Fibroblast of villous mesenchyme (primary cell): ENCODE measurements around the gene NDRG4. TPM values are rescaled to one million over a fixed set of nuclear protein-coding genes. Genes with fewer than 3 reads are reported as not detected.
A peak's percentile ranks its signal among the peaks of the same experiment; 100 is the strongest.

Source experiments
- DNase-seq: peaks from one replicate; pipeline ENCODE4 v3.0.0-alpha.2; 2010; ENCODE audit warnings: low read depth
- H3K4me3 ChIP-seq: 2 replicates; pipeline ENCODE4 v1.5.1; 2011; ENCODE audit warnings: low read depth, mild to moderate bottlenecking, low read length
- CTCF ChIP-seq: IDR thresholded peaks from 2 replicates; pipeline ENCODE4 v1.5.1; 2012; ENCODE audit warnings: low read depth, mild to moderate bottlenecking, low read length; ENCODE audit not compliant: insufficient read depth
- small RNA-seq: library from RNA; depleted of rRNA; stranded (forward); fragments of <200 nt; gene quantifications from one replicate; pipeline ENCODE3, GENCODE V24; 2012
- total RNA-seq: library from RNA; depleted of rRNA; stranded (reverse); fragments of >200 nt; gene quantifications from 2 replicates; pipeline ENCODE4 v1.2.3, GENCODE V29; 2012

NDRG4 gene
- total RNA-seq, 1 donor, result 8.6 TPM

DNA sequence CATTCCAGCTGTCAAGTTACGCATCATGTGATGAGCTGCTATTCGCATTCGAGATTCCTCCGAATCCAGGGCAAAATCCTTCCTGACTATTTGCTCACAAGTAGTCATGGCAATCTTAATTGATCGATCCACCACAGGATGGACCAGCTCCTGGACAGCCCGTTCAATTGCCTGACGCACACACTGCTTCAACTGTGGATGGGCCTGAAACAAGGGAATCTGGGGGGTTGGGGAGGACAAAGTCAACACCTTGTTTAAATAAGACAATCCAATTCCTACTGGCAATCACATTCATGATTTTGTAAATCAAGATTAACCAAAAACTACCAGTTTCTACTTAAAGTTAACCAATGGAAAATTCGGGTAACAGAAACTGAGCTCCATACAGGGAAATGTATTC, 43.7 kb downstream of the NDRG4 start:
- H3K4me3 ChIP-seq, result no peak overlapping the region
- no peak for DNase-seq
- no peak for TF ChIP-seq CTCF

- no peak for DNase-seq
- no peak for TF ChIP-seq CTCF
- no peak overlapping the region for H3K4me3 ChIP-seq
Observed at GRCh38 chr16:58548378-58548777, 48.4 kb downstream of the NDRG4 start.

DNA sequence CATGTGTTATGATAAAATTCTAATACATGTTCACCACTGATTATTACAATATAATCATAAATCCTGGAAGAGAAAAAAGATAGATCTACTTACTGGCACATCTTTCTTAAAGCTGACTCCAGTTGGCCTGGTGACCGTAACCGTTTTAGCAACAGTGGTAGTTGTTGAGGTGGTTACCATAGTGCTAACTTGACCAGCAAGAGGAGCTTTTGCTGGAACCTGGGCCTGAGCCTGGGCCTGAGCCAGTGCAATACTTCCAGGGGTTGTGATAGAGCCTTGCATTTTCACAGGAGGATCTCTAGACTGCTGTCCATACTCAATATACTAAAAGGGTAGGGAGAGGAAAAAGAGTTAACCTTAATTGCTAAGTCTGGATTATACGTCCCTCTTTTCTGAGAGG, 51.6 kb downstream of the NDRG4 start:
- H3K4me3 ChIP-seq, result no peak overlapping the region
- no peak for DNase-seq
- TF ChIP-seq CTCF, result no peak

GRCh38 chr16:58556678-58557077, 56.7 kb downstream of the NDRG4 start:
- no peak for TF ChIP-seq CTCF
- no peak overlapping the region for H3K4me3 ChIP-seq
- DNase-seq, result no peak

Small RNA genes within 50 kb of the gene (small RNA-seq; reads per million reads assigned to genes)
- gene RNU6-103P, result not detected
- 727 reads per million, percentile 99 among the genes with 10 or more reads in this experiment for gene SNORA46
- gene SNORA50A, result not detected

Other genes starting within 250 kb of the NDRG4 start
- gene PRSS54, start 205.1 kb upstream of the NDRG4 start, total RNA-seq, result not detected in 2 replicates
- gene GINS3, start 107.7 kb upstream of the NDRG4 start, total RNA-seq, result 2.6 and 4.7 TPM in 2 replicates
- gene SETD6, start 15.4 kb downstream of the NDRG4 start, total RNA-seq, result 8.2 and 8.7 TPM in 2 replicates
- gene CNOT1, start 129.7 kb downstream of the NDRG4 start, total RNA-seq, result 110 and 133 TPM in 2 replicates
- gene SLC38A7, start 184.6 kb downstream of the NDRG4 start, total RNA-seq, result 42.3 and 43.5 TPM in 2 replicates
- gene GOT2, start 234.2 kb downstream of the NDRG4 start, total RNA-seq, result 35.1 and 45.8 TPM in 2 replicates